Endothelial cell (in vitro differentiated cells): ENCODE measurements around the gene SDK2. TPM values are rescaled to one million over a fixed set of nuclear protein-coding genes. Genes with fewer than 3 reads are reported as not detected.

Experiments used
- DNase-seq: peaks from one replicate; pipeline ENCODE4 v3.0.0; 2021; ENCODE audit warnings: low spot score
- H3K27ac Mint-ChIP-seq: one replicate; pipeline ENCODE4 v1.8.0; 2021; ENCODE audit warnings: mixed read lengths, inconsistent platforms; ENCODE audit not compliant: unreplicated experiment
- H3K27me3 Mint-ChIP-seq: one replicate; pipeline ENCODE4 v1.8.0; 2021; ENCODE audit warnings: mild to moderate bottlenecking, moderate library complexity, mixed read lengths, inconsistent platforms; ENCODE audit not compliant: unreplicated experiment
- H3K36me3 Mint-ChIP-seq: one replicate; pipeline ENCODE4 v1.8.0; 2021; ENCODE audit warnings: mild to moderate bottlenecking, low read depth, mixed read lengths, inconsistent platforms; ENCODE audit not compliant: unreplicated experiment
- H3K4me1 Mint-ChIP-seq: one replicate; pipeline ENCODE4 v1.8.0; 2021; ENCODE audit warnings: mild to moderate bottlenecking, mixed read lengths, inconsistent platforms; ENCODE audit not compliant: unreplicated experiment
- H3K4me3 Mint-ChIP-seq: one replicate; pipeline ENCODE4 v1.8.0; 2021; ENCODE audit warnings: mild to moderate bottlenecking, mixed read lengths, inconsistent platforms; ENCODE audit not compliant: unreplicated experiment
- H3K9me3 Mint-ChIP-seq: one replicate; pipeline ENCODE4 v1.8.0; 2021; ENCODE audit warnings: mixed read lengths, inconsistent platforms; ENCODE audit not compliant: unreplicated experiment
- total RNA-seq: library from RNA; stranded (reverse); fragmentation: NEBNext Ultra II Directional; extraction: Animal tissue kit (Norgen Biotek cat#: 25700); gene quantifications from one replicate; pipeline ENCODE4 v1.2.1, GENCODE V29; 2021; ENCODE audit not compliant: unreplicated experiment
- TF ChIP-seq, protein P1 (sequence below): fragments of 200-600 bp; sonication (generic); IDR thresholded peaks from one replicate; pipeline ENCODE4 v1.5.0; 2021; ENCODE audit warnings: antibody characterized with exemption; ENCODE audit not compliant: unreplicated experiment

SDK2 gene
- total RNA-seq, 1 donor from 2014 or later: 2.4 TPM

DNA sequence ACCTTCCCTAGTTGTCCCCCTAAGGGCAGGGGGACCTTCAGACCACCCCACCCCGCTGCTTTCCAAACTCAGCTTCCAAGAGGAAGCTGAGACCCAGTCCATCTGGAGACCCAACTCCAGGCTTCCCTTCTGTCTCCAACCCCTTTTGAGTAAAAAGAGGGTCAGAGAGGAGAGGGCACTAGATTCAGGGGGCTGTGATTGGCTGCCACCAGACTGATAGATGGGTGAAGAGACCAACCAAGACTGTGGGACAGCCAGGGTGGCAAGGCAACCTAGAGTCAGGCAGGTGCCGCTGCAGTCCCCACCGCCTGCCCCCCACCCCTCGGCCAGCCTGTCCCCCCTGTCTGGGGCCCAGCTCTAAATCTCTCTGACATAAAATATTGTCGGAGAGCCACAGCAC lies 92.5 kb downstream of the SDK2 start:
- H3K27ac Mint-ChIP-seq: no peak overlapping the region
- H3K4me1 Mint-ChIP-seq: no peaks in the 10 kb centered on the region
- H3K27me3 Mint-ChIP-seq: peaks cover 11% of the 10 kb centered on the region
- DNase-seq: no peak
- no peak overlapping the region for H3K4me3 Mint-ChIP-seq
- no peaks in the 10 kb centered on the region for H3K36me3 Mint-ChIP-seq
- TF ChIP-seq, protein P1, sequence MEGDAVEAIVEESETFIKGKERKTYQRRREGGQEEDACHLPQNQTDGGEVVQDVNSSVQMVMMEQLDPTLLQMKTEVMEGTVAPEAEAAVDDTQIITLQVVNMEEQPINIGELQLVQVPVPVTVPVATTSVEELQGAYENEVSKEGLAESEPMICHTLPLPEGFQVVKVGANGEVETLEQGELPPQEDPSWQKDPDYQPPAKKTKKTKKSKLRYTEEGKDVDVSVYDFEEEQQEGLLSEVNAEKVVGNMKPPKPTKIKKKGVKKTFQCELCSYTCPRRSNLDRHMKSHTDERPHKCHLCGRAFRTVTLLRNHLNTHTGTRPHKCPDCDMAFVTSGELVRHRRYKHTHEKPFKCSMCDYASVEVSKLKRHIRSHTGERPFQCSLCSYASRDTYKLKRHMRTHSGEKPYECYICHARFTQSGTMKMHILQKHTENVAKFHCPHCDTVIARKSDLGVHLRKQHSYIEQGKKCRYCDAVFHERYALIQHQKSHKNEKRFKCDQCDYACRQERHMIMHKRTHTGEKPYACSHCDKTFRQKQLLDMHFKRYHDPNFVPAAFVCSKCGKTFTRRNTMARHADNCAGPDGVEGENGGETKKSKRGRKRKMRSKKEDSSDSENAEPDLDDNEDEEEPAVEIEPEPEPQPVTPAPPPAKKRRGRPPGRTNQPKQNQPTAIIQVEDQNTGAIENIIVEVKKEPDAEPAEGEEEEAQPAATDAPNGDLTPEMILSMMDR: no peak
- H3K9me3 Mint-ChIP-seq: no peaks in the 10 kb centered on the region

DNA sequence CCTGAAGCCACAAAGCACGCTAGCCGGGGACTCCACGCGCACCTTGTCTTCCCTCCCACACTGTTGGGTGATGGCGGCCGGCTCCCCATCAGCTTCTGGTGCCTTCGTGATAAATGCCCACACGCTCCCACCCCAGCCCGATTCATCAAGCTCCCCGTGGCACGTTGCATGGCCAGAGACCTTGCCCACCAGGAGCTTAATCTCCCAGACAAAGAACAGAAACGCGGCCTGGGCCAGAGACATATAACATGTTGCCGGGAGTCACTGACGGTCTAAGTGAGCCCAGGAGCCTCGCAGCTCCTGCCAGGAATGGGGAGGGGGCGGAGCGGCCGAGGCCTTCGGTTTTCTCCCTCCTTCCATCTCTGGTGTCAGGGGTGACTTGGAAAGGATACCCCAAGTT lies 93.1 kb downstream of the SDK2 start:
- Mint-ChIP-seq H3K27ac (no peak overlapping the region), H3K4me3 (no peak overlapping the region), H3K4me1 (no peaks in the 10 kb centered on the region), H3K36me3 (no peaks in the 10 kb centered on the region), H3K27me3 (peaks cover 11% of the 10 kb centered on the region), H3K9me3 (no peaks in the 10 kb centered on the region)
- TF ChIP-seq, protein P1: no peak
- no peak for DNase-seq

DNA sequence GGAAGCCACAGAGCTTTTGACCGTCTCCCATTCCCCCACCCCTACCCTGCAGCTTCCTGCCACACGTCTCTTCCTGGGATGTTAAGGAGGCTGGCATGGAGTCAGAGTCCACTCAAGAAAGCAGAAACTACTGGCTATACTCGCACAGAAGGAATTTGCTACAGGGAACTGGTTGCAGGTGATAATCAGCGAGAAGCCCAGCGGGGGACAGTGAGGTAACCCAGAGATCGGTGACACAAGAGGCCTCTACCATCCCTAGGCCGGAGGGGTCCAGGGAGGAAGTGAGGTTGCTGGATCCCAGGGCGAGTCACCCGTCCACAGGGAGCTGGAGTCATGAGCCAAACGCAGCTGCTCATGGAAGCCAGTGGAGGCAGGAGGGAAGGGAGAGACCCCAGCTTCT lies 93.7 kb downstream of the SDK2 start:
- DNase-seq: no peak
- Mint-ChIP-seq H3K4me1 (no peaks in the 10 kb centered on the region), H3K27me3 (peaks cover 11% of the 10 kb centered on the region), H3K27ac (no peak overlapping the region), H3K36me3 (no peaks in the 10 kb centered on the region), H3K9me3 (no peaks in the 10 kb centered on the region), H3K4me3 (no peak overlapping the region)
- TF ChIP-seq, protein P1: no peak

DNA sequence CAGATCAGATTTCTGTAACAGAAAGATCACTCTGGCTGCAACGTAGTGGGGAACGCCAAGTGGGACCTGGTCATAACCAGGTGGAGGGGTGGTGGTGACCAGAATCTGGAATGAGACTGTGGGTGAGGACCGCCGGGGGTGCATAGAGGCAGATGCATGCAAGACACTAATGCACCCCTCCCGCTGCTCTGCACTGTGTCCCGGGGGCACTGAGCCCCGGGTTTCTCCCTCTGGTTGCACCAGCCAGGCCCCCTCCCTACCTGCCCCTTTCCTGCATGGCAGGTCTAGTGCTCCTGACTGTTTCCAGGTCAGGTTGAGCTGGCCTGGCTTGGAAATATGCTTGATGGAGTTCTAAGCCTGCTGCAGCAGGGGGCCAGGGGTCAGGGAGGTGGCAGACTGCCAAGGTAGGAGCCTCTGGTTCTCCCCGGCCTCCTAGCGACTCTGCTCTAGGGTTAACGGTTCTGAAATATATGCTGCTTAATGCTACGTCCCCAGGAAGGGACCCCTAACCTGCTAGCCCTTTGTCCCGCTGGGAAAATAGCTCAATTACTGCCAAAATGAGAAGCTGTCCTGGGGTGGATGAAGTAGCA lies 94.3 kb downstream of the SDK2 start:
- Mint-ChIP-seq H3K4me1 (no peaks in the 10 kb centered on the region), H3K27me3 (peaks cover 14% of the 10 kb centered on the region), H3K27ac (no peak overlapping the region), H3K9me3 (no peaks in the 10 kb centered on the region), H3K4me3 (no peak overlapping the region), H3K36me3 (no peaks in the 10 kb centered on the region)
- TF ChIP-seq, protein P1: no peak
- no peak for DNase-seq

DNA sequence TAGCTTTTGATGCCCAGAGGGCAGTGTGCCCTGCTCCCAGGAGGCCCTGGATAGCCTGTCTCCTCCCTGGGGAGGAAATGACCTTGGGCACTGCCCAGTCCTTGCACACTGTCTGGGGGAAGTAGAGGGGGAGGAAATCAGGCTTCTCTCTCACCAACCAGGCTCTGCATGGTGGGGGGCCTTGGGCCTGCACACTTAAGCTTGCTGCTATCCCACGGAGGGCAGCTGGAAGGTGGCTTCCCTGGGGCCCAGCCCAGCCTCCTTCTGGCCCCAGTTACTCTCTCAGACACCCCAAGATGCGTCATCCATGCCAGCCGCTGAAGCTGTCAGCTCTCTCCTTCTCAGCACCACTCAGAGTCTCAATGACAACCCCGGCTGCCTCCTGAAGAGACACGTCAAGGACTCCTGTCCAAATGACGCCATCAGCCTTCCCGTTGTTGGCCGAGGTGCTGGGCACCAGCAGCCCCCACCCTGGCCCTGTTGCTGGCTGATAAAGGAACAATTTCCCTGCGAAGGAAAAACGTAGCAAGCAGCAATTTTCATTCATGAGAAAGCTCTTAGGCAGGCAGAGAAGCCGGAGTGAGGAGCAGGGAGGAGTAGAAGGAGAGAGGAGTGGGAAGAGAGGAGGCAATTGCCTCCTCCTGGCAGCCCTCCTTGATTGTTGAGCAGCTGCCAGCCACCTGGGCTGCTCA lies 95.5 kb downstream of the SDK2 start:
- Mint-ChIP-seq H3K27ac (no peak overlapping the region), H3K36me3 (peaks cover 5% of the 10 kb centered on the region), H3K4me3 (no peak overlapping the region), H3K27me3 (peaks cover 16% of the 10 kb centered on the region), H3K9me3 (no peaks in the 10 kb centered on the region), H3K4me1 (no peaks in the 10 kb centered on the region)
- no peak for DNase-seq
- TF ChIP-seq, protein P1: no peak
